Stimulated activated CD8-positive, alpha-beta memory T cell treated with anti-CD3 and anti-CD28 coated beads, Interleukin-4, amount 100 ng/mL, for 48 hours (primary cell): Measurements from ENCODE around the gene RAB3GAP1.
"Not testable (repeated sequence)": the region's sequence is repeated elsewhere in the genome, so short reads cannot be mapped to it uniquely, and the experiment has no call there.

Experiments
- DNase-seq: peaks from one replicate; pipeline ENCODE4 v3.0.0-alpha.2; 2020

Gene RAB3GAP1

GRCh38 chr2:135056790-135057189 is 4.7 kb downstream of the RAB3GAP1 start:
- no peak for DNase-seq

- DNase-seq, result no peak
Observed at GRCh38 chr2:135059577-135059976, 7.5 kb downstream of the RAB3GAP1 start.

GRCh38 chr2:135063210-135063609 is 11.1 kb downstream of the RAB3GAP1 start:
- DNase-seq, result no peak

GRCh38 chr2:135064149-135064548 is 12.1 kb downstream of the RAB3GAP1 start:
- DNase-seq, result no peak

- no peak for DNase-seq
Observed at GRCh38 chr2:135066710-135067109, 14.6 kb downstream of the RAB3GAP1 start.

- no peak for DNase-seq
Observed at GRCh38 chr2:135072125-135072997, 20.3 kb downstream of the RAB3GAP1 start.

GRCh38 chr2:135074216-135074615 is 22.1 kb downstream of the RAB3GAP1 start:
- no peak for DNase-seq

- DNase-seq, result no peak
Observed at GRCh38 chr2:135076556-135076955, 24.5 kb downstream of the RAB3GAP1 start.

GRCh38 chr2:135078417-135078816 is 26.3 kb downstream of the RAB3GAP1 start:
- no peak for DNase-seq

GRCh38 chr2:135086222-135086621 is 34.1 kb downstream of the RAB3GAP1 start:
- no peak for DNase-seq

- DNase-seq, result not testable (repeated sequence)
Observed at GRCh38 chr2:135089597-135089996, 37.5 kb downstream of the RAB3GAP1 start.

- no peak for DNase-seq
Observed at GRCh38 chr2:135091681-135092080, 39.6 kb downstream of the RAB3GAP1 start.

GRCh38 chr2:135093193-135093592 is 41.1 kb downstream of the RAB3GAP1 start:
- no peak for DNase-seq

- DNase-seq, result no peak
Observed at GRCh38 chr2:135093670-135094330, 41.7 kb downstream of the RAB3GAP1 start.

GRCh38 chr2:135094508-135094907 is 42.4 kb downstream of the RAB3GAP1 start:
- no peak for DNase-seq

- no peak for DNase-seq
Observed at GRCh38 chr2:135095591-135095990, 43.5 kb downstream of the RAB3GAP1 start.

GRCh38 chr2:135096665-135097446 is 44.8 kb downstream of the RAB3GAP1 start:
- DNase-seq, result no peak

- no peak for DNase-seq
Observed at GRCh38 chr2:135097532-135098231, 45.6 kb downstream of the RAB3GAP1 start.

GRCh38 chr2:135099802-135100483 is 47.9 kb downstream of the RAB3GAP1 start:
- DNase-seq, result no peak

- no peak for DNase-seq
Observed at GRCh38 chr2:135103843-135104242, 51.8 kb downstream of the RAB3GAP1 start.

GRCh38 chr2:135105513-135106316 is 53.6 kb downstream of the RAB3GAP1 start:
- not testable (repeated sequence) for DNase-seq
